NCI-H526 treated with DMSO at 0.1 percent for 48 hours (cell line): ENCODE results near the gene TTC28.
"Not testable (repeated sequence)": the region's sequence is repeated elsewhere in the genome, so short reads cannot be mapped to it uniquely, and the experiment has no call there.

ENCODE experiments used
- DNase-seq: peaks from one replicate; lab custom pipeline; 2025; lab: John Stamatoyannopoulos, UW

The TTC28 gene

DNA sequence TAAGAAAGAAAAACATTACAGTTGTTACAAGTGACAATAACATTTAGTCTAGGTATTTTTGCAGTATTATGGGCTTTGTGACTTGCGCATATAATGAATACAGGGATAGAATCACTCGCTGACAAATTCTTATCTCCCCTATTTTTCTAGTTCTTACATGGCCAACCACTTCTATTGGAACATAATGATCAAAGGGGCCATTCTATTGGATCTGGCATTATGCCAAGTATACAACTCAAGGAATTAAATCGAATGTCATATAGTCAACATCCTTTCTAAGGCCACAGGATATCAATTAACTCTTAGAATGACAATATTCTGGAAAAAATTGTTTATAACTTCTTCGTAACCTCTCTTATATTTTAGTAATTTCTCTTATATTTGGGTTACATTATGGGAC, 272.0 kb downstream of the TTC28 start:
- no peak for DNase-seq

GRCh38 chr22:28406246-28406645, 273.4 kb downstream of the TTC28 start:
- DNase-seq, result no peak

GRCh38 chr22:28405588-28405987, 274.1 kb downstream of the TTC28 start:
- no peak for DNase-seq

- DNase-seq, result no peak
These were observed 277.1 kb downstream of the TTC28 start for GRCh38 chr22:28402539-28402938.

DNA sequence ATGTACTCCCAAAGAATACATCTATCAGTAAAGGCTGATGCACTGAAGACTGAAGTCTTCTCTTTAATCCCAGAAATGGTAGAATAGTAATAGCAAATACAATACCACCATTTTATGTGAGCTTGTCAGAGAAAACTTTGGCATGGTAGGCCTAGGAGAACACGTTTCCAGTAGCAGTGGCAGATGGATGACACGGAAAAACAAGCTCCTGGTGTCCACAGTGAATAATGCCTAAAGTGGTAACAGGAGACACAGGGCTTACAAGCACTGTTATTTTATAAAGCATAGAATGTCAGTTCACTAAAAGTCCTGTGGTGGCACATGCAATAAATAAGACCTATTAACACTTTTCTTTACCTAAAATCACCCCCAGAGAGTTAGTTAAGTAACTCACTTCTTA, 277.6 kb downstream of the TTC28 start:
- DNase-seq, result no peak

DNA sequence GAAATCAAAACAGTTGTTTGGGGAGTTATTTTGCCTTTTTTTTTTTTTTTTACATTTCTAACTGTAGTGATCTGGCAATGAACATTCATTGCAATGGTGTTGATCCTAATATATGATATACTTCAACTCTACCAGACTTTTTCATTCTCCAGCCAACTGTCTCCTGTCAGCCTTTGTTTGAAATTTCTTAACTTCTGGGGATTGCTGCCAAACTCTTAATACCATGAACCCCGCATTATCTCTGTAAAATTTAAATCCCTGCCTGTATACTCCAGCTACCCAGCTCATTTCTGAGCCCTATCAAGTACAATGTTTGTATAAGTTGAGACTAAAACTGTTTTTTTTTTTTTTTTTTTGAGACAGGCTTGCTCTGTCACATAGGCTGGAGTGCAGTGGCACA, 280.7 kb downstream of the TTC28 start:
- no peak for DNase-seq

DNA sequence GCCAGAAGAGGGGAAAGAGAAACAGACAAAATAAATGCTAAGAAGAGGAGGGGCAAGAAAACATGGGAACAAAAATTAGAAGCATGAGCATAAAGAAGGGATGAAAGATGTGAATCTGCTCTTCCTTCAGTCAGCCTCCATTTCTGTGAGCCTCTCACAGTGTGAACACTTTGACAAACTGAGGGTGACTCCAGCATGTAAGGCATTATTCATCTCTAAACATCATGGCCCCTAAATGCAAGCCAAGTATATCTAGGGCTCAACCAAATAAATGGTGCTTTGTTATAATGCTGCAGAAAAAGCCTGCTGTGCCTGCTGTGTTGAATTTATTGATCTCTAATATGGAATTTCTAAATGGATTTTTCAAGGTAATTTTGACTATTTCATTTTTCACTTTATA, 281.3 kb downstream of the TTC28 start:
- no peak for DNase-seq

DNA sequence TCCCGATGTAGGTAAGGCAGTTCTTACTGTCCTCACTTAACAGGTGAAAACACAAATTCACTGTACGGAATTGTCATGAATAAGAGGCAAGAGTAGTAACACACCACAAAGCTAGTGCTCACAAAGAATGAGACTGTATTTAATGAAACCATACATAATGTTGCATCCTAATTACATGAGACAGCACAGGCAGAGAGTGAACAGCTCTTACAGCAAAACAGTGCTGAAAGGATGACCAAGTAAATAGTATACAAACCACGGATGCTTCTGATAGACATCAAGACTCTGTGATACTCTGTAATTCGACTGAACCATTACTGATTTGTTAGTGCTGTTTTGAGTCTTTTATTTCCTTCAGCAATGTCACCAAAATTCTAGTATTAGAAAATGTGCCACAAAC, 282.3 kb downstream of the TTC28 start:
- DNase-seq, result no peak

DNA sequence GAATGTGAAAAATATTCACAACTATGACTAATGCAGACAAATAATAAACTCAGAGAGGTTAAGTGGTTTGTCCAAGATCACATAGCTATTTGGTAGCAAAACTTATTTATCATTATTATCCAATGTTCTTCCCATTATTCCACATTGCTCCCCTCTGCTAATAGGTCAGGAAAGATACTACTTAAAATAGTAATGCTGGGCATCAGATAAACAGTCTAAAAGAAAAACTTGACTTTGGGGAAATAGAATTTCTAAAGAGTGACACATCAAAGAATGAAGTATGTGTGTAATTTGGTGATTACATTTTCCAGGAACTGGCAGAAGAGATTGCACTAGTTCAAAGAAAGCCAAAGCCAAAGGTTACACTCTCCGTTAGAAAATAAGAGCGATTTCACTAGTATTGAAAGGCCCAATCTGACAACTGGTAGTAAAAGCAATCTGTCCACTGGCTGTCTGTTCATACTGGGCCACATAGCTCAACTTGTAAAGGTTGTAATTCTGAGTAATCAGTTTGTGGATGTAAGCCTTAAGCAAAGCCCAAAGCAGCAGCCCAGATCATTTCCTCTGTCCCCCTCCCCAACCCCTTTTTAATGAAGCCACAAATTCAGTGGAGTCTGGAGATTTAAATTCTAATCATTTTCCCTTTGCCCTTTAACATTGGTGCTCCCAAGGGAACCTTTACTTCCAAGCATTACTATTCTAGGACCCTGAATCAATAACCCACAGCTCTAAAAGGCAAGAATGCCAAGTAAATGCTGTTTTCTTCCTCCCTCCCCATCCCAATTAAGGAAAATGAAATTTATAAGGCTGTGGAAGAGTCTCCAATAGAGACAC, 283.5 kb downstream of the TTC28 start:
- DNase-seq, result no peak

DNA sequence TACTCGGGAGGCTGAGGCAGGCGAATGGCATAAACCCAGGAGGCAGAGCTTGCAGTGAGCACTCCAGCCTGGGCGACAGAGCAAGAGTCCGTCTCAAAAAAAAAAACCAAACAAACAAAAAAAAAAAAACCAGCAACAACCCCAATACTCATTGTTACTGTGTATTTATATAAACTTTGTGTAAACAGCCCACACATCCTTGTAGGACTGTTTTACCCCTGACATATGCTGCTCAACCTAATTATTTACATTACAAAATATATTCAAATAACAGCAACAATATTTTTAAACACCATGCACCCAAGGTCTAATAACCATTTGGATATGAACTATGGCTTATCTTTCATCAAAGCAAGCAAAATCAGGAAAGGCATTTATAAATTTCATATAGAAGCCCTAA, 284.1 kb downstream of the TTC28 start:
- DNase-seq, result no peak

GRCh38 chr22:28394513-28395110, 285.0 kb downstream of the TTC28 start:
- DNase-seq, result no peak

DNA sequence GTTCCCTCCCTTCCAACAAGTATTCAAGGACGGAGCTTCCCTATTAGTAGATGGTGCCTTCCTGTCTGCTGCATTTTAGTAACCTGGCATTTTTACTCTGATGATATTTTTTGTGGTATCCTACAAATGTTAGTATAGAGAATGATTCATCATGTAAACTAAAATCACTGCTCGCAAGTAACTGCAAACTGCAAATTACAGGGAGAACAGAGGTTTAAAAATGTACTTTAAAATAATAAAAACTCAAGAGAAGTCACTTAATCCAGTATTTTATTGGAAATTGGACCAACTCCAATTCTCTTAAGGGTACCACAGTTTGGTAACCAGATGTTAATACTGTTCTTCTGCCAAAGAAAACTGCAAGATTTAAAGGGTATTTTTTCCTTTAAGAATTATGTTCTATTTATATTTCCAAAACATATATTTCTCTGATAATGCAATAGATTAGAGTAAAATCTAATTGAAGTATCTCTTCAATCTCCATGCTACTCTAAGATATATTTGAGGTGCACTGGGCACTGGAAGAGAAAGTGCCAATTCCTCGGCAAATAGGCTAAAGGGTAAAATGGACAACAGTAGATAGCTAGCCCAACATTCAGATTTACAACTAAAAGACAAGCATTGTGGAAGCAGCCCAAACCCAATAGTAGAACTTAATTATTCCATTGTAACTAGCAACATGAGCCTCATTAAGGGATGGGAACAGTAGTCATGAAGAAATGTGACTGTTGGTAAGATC, 298.0 kb downstream of the TTC28 start:
- DNase-seq, result no peak

- no peak for DNase-seq
These were observed 299.7 kb downstream of the TTC28 start for GRCh38 chr22:28379951-28380350.

- DNase-seq, result no peak
These were observed 300.4 kb downstream of the TTC28 start for GRCh38 chr22:28379075-28379779.

- DNase-seq, result no peak
These were observed 303.7 kb downstream of the TTC28 start for GRCh38 chr22:28375761-28376534.

GRCh38 chr22:28373831-28374230, 305.8 kb downstream of the TTC28 start:
- DNase-seq, result no peak

DNA sequence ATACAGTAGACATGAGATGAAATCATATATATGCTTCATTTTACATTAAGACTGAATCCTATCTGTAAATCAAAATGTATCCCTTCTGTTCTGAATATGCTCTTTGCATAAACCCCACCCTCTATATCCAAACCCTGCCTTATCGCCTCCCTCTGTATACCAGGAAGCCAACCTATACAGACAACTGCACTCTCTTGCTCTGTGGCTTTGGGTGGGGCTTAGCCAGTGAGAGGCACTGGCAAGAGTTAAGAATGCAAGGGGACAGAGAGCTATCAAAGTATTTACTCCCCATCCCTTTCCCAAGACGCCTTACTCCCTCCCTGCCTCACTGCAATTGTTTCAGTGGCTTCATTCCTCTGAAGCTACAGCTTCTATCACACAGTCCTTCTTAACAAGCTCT, 309.8 kb downstream of the TTC28 start:
- DNase-seq, result no peak

DNA sequence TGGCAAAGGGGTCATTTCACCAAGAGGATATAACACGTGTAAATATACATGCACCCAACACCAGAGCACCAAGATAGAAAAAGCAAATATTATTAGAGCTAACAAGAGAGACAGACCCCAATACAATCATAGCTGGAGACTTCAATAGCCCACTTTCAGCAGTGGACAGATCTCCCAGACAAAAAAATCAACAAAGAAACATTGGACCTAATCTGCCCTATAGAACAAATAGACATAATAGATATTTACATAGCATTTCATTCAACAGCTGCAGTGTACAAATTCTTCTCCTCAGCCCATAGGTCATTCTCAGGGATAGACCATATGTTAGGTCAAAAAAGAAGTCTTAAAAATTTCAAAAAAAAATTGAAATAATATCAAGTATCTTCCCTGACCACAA, 312.8 kb downstream of the TTC28 start:
- no peak for DNase-seq

GRCh38 chr22:28365371-28365770, 314.3 kb downstream of the TTC28 start:
- DNase-seq, result no peak

GRCh38 chr22:28364105-28364504, 315.5 kb downstream of the TTC28 start:
- not testable (repeated sequence) for DNase-seq

GRCh38 chr22:28360939-28361338, 318.7 kb downstream of the TTC28 start:
- no peak for DNase-seq

- DNase-seq, result no peak
These were observed 321.3 kb downstream of the TTC28 start for GRCh38 chr22:28358312-28358711.
